Upper lobe of left lung (tissue), 6 donors: ENCODE data around the gene EEF2. TPM values are rescaled to one million over a fixed set of nuclear protein-coding genes. Genes with fewer than 3 reads are reported as not detected.

Experiments
- ATAC-seq, 2 donors: fragments of 200-7000 bp; cut with Tn5 transposase; one replicate each; pipeline ENCODE4 v1.9.1; 2022; ENCODE audit warnings: mild to moderate bottlenecking in 2 of 2, moderate library complexity in 2 of 2; ENCODE audit not compliant: low FRiP score in 2 of 2
- DNase-seq, 2 donors: peaks; one replicate each; pipeline ENCODE4 v3.0.0-alpha.2; 2019 to 2020
- H3K27ac ChIP-seq, 4 donors: fragments of 200-600 bp; sonication (generic); one replicate each; pipeline ENCODE4 v1.5.1; 2016 to 2019
- H3K27me3 ChIP-seq, 4 donors: fragments of 200-600 bp; sonication (generic); one replicate each; pipeline ENCODE4 v1.5.1; 2017 to 2019
- H3K36me3 ChIP-seq, 4 donors: fragments of 200-600 bp; sonication (generic); one replicate each; pipeline ENCODE4 v1.5.1; 2016 to 2019
- H3K4me1 ChIP-seq, 4 donors: fragments of 200-600 bp; sonication (generic); one replicate each; pipeline ENCODE4 v1.5.1; 2018 to 2019
- H3K4me3 ChIP-seq, 4 donors: fragments of 200-600 bp; sonication (generic); one replicate each; pipeline ENCODE4 v1.5.1; 2017 to 2019; ENCODE audit warnings: mild to moderate bottlenecking in 2 of 4, moderate library complexity in 1 of 4
- H3K9me3 ChIP-seq, 4 donors: fragments of 200-600 bp; sonication (generic); one replicate each; pipeline ENCODE4 v1.5.1; 2018 to 2019
- EP300 ChIP-seq, 4 donors: sonication (generic); formaldehyde crosslinking; IDR thresholded peaks; one replicate each; pipeline ENCODE4 v1.5.1; 2017; ENCODE audit warnings: antibody characterized with exemption in 4 of 4, control low read depth in 2 of 4
- POLR2A ChIP-seq, 4 donors: fragments of 450-650 bp; IDR thresholded peaks; one replicate each; pipeline ENCODE4 v1.5.1; 2016 to 2017; ENCODE audit warnings: antibody characterized with exemption in 4 of 4, mild to moderate bottlenecking in 2 of 4
- POLR2AphosphoS5 ChIP-seq, 2 donors: sonication (generic); formaldehyde crosslinking; IDR thresholded peaks; one replicate each; pipeline ENCODE4 v1.5.1; 2017; ENCODE audit warnings: antibody characterized with exemption in 2 of 2
- WGBS, 2 donors: methylation state at CpG; one replicate each; pipeline ENCODE4 v1.1.5; 2017 to 2018; 5-methylcytosine and 5-hydroxymethylcytosine counted together
- total RNA-seq, 6 donors: library from RNA; depleted of rRNA in 4 of 6; stranded (reverse); fragments of >200 nt in 4 of 6; gene quantifications; one replicate each; pipeline versions ENCODE4 v1.1.0 to v1.2.1, GENCODE V29; 2016 to 2021
- TF ChIP-seq, protein P1 (sequence below), 6 experiments: fragments of 450-650 bp in 4 of 6; fragments of 200-600 bp in 2 of 6; sonication (generic) in 2 of 6; IDR thresholded peaks; one replicate each; pipeline ENCODE4 v1.5.1; 2016 to 2019; ENCODE audit warnings: antibody characterized with exemption in 6 of 6
- donor health status: DM: no; HTN: no; CAD: no; lungs with moderate emphysema.
- donor health status: DM: no; HTN: yes; CAD: no; lungs with severe emphysema.

Gene EEF2
- total RNA-seq, 6 donors from 2014 or later = 1,167 to 2,562 (median 1,758) TPM

DNA sequence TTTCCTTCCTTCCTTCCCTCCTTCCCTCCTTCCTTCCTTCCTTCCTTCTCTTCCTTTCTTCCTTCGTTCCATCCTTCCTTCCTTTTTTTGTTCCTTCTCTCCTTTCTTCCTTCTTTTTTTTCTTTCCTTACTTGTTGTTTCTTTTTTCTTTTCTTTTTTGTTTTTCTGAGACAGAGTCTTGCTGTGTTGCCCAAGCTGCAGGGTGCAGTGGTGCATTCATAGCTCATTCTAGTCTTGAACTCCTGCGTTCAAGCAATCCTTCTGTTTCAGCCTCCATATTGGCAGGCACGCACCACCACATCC lies 5.5 kb upstream of the EEF2 start:
- DNase-seq = no peak
- no peak overlapping the region for H3K27ac ChIP-seq
- no peaks in the 10 kb centered on the region for H3K9me3 ChIP-seq
- no peak for ATAC-seq
- TF ChIP-seq EP300 (IDR thresholded peaks at IDR 0.05) (no peak), POLR2AphosphoS5 (IDR thresholded peaks at IDR 0.05) (no peak), POLR2A (IDR thresholded peaks at IDR 0.05) (no peak)
- TF ChIP-seq, protein P1, sequence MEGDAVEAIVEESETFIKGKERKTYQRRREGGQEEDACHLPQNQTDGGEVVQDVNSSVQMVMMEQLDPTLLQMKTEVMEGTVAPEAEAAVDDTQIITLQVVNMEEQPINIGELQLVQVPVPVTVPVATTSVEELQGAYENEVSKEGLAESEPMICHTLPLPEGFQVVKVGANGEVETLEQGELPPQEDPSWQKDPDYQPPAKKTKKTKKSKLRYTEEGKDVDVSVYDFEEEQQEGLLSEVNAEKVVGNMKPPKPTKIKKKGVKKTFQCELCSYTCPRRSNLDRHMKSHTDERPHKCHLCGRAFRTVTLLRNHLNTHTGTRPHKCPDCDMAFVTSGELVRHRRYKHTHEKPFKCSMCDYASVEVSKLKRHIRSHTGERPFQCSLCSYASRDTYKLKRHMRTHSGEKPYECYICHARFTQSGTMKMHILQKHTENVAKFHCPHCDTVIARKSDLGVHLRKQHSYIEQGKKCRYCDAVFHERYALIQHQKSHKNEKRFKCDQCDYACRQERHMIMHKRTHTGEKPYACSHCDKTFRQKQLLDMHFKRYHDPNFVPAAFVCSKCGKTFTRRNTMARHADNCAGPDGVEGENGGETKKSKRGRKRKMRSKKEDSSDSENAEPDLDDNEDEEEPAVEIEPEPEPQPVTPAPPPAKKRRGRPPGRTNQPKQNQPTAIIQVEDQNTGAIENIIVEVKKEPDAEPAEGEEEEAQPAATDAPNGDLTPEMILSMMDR (IDR thresholded peaks at IDR 0.05) = no peak
- H3K27me3 ChIP-seq = no peaks in the 10 kb centered on the region
- no peaks in the 10 kb centered on the region for H3K36me3 ChIP-seq
- H3K4me3 ChIP-seq = no peak overlapping the region
- 68 to 74% methylated on average over 3 of the region's 3 CpGs for WGBS, 2 donors
- H3K4me1 ChIP-seq = peaks cover 20 to 30% (median 21%) of the 10 kb centered on the region in 4 donors

DNA sequence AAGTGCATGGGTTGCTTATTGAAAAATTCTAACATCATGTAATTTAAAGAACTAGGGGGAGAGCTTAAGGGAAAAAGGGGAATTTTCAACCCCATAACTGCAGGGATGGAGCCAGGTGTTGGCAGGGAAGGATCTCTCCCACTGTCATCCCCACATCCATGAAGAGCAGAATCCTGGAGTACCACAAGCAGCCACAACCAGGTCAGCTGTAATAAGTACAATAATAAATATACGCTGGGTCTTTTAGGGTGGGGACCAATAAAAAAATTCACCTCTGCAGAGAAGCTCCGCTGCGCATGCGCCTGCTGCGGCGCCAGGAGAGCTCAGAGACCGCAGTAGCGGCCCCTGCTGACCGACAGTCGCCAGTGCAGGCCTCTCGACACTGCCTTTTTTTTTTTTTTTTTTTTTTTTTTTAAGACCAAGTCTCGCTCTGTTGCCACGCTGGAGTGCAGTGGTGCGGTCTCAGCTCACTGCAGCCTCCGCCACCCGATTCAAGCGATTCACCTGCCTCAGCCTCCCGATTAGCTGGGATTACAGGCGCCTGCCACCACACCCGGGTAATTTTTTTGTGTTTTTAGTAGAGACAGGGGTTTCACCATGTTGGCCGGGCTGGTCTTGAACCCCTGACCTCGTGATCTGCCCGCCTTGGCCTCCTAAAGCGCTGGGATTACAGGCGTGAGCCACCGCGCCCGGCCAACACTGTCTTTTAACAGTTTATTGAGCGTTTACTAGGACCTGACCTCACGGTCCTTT lies 2.5 kb upstream of the EEF2 start:
- Histone ChIP-seq H3K36me3 (peaks cover 11 to 17% (median 14%) of the 10 kb centered on the region in 4 donors), H3K27me3 (no peaks in the 10 kb centered on the region), H3K9me3 (no peaks in the 10 kb centered on the region), H3K4me1 (peaks cover 37 to 52% (median 39%) of the 10 kb centered on the region in 4 donors), H3K27ac (peak overlapping the region in 1 of 4 donors; percentile 98), H3K4me3 (peak overlapping the region in 3 of 4 donors; percentile 13 to 73 (median 23))
- DNase-seq (peak; percentile 93 to 97), ATAC-seq (peak; percentile 65 to 84)
- TF ChIP-seq, protein P1 (IDR thresholded peaks at IDR 0.05) = peak; percentile 58 to 84 (median 72)
- TF ChIP-seq EP300 (IDR thresholded peaks at IDR 0.05) = no peak
- TF ChIP-seq POLR2AphosphoS5 (IDR thresholded peaks at IDR 0.05) = no peak
- 10 to 11% methylated on average over 30 of the region's 30 CpGs for WGBS, 2 donors

- Histone ChIP-seq H3K4me3 (peak overlapping the region in 3 of 4 donors; percentile 73 to 91 (median 83)), H3K36me3 (peaks cover 24 to 30% (median 28%) of the 10 kb centered on the region in 4 donors), H3K9me3 (no peaks in the 10 kb centered on the region), H3K4me1 (peaks cover 39 to 63% (median 41%) of the 10 kb centered on the region in 4 donors), H3K27ac (peak overlapping the region; percentile 90 to 98 (median 94)), H3K27me3 (no peaks in the 10 kb centered on the region)
- peak in 1 of 2 donors; percentile 61 for DNase-seq
- ATAC-seq = peak; percentile 67 to 70
- 3 to 5% methylated on average over 21 of the region's 21 CpGs for WGBS, 2 donors
- TF ChIP-seq POLR2A (IDR thresholded peaks at IDR 0.05) = no peak
- TF ChIP-seq, protein P1 (IDR thresholded peaks at IDR 0.05) = peak; percentile 42 to 77 (median 58)
Measured at GRCh38 chr19:3986260-3987041, 1.2 kb upstream of the EEF2 start.

DNA sequence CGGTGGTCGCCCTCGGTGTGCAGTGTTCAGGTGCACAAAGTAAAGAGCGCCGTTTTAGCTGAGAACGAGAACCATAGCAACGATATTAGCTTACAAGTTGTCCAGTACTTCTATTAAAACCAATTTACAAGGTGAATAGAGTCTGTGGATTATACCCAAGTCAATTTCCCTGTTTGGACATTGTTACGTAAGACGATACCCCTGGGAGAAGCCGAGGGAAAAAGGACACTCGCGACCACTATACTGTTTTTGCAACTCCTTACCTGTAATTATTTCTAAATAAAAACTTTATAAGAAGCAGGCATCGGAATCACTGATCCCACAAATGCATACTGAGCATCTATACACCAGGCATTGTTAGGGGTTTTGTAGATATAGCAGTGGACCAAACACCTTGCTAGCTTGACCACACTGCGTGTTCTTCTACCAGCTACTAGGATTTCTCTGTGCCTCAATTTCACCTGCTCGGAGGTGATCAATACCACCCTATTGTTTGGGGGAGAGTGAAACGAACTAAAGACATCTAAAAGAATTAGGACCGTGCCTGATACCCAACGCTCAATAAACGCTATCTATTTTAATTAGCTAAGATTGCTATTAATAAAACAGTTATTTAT lies 488 bp upstream of the EEF2 start:
- TF ChIP-seq, protein P1 (IDR thresholded peaks at IDR 0.05) = no peak
- TF ChIP-seq POLR2A (IDR thresholded peaks at IDR 0.05) = no peak
- no peak for TF ChIP-seq POLR2AphosphoS5 (IDR thresholded peaks at IDR 0.05)
- TF ChIP-seq EP300 (IDR thresholded peaks at IDR 0.05) = no peak
- DNase-seq (no peak), ATAC-seq (no peak)
- peak overlapping the region; percentile 90 to 98 (median 94) for H3K27ac ChIP-seq
- peaks cover 39 to 69% (median 42%) of the 10 kb centered on the region in 4 donors for H3K4me1 ChIP-seq
- H3K36me3 ChIP-seq = peaks cover 31 to 37% (median 35%) of the 10 kb centered on the region in 4 donors
- no peaks in the 10 kb centered on the region for H3K27me3 ChIP-seq
- peak overlapping the region in 3 of 4 donors; percentile 73 to 91 (median 83) for H3K4me3 ChIP-seq
- 2 to 7% methylated on average over 12 to 19 of the region's 19 CpGs for WGBS, 2 donors
- H3K9me3 ChIP-seq = no peaks in the 10 kb centered on the region
